H9 (cell line): ENCODE data around the gene DCXR. TPM values are rescaled to one million over a fixed set of nuclear protein-coding genes. Genes with fewer than 3 reads are reported as not detected.
A peak's percentile ranks its signal among the peaks of the same experiment; 100 is the strongest.

ENCODE experiments used
- DNase-seq: peaks from one replicate; pipeline ENCODE4 v3.0.0-alpha.2; 2017
- H2AFZ ChIP-seq: one replicate; pipeline ENCODE4 v1.6.1; 2013; ENCODE audit warnings: mild to moderate bottlenecking, low read length, control low read depth, moderate library complexity
- H2AK5ac ChIP-seq: 2 replicates; pipeline ENCODE4 v1.6.1; 2013; ENCODE audit warnings: low read length, control low read depth, mixed read lengths; ENCODE audit not compliant: insufficient read length
- H2BK120ac ChIP-seq: one replicate; pipeline ENCODE4 v1.6.1; 2013; ENCODE audit warnings: low read depth, mild to moderate bottlenecking, low read length, control low read depth, inconsistent platforms; ENCODE audit not compliant: poor library complexity, severe bottlenecking
- H2BK12ac ChIP-seq: 2 replicates; pipeline ENCODE4 v1.6.1; 2013; ENCODE audit warnings: low read length, control low read depth, mixed read lengths, low read depth; ENCODE audit not compliant: insufficient read length
- H2BK15ac ChIP-seq: 2 replicates; pipeline ENCODE4 v1.6.1; 2013; ENCODE audit warnings: low read depth, low read length, control low read depth
- H2BK20ac ChIP-seq: one replicate; pipeline ENCODE4 v1.6.1; 2013; ENCODE audit warnings: low read depth, mild to moderate bottlenecking, low read length, control low read depth, inconsistent platforms; ENCODE audit not compliant: poor library complexity, severe bottlenecking
- H2BK5ac ChIP-seq: 2 replicates; pipeline ENCODE4 v1.6.1; 2013; ENCODE audit warnings: low read length, control low read depth, mixed read lengths; ENCODE audit not compliant: insufficient read length
- H3K14ac ChIP-seq: 2 replicates; pipeline ENCODE4 v1.6.1; 2013; ENCODE audit warnings: low read length, control low read depth; ENCODE audit not compliant: insufficient read depth
- H3K18ac ChIP-seq: 2 replicates; pipeline ENCODE4 v1.6.1; 2013; ENCODE audit warnings: low read depth, mild to moderate bottlenecking, mixed read lengths, low read length, control low read depth; ENCODE audit not compliant: insufficient read length
- H3K23ac ChIP-seq: 2 replicates; pipeline ENCODE4 v1.6.1; 2013; ENCODE audit warnings: low read length, control low read depth, mixed read lengths, low read depth; ENCODE audit not compliant: insufficient read length
- H3K23me2 ChIP-seq: 2 replicates; pipeline ENCODE4 v1.6.1; 2013; ENCODE audit warnings: low read depth, mild to moderate bottlenecking, mixed read lengths, low read length, control low read depth; ENCODE audit not compliant: insufficient read length, poor library complexity, severe bottlenecking
- H3K27ac ChIP-seq: 2 replicates; pipeline ENCODE4 v1.5.1; 2013; ENCODE audit warnings: low read length, control low read depth, mixed read lengths, low read depth; ENCODE audit not compliant: insufficient read length
- H3K27me3 ChIP-seq: 2 replicates; pipeline ENCODE4 v1.6.1; 2013; ENCODE audit warnings: low read length, control low read depth, inconsistent platforms; ENCODE audit not compliant: insufficient read depth
- H3K4ac ChIP-seq: 2 replicates; pipeline ENCODE4 v1.6.1; 2013; ENCODE audit warnings: low read depth, mild to moderate bottlenecking, control low read depth, inconsistent platforms, low read length, moderate library complexity
- H3K4me1 ChIP-seq: 2 replicates; pipeline ENCODE4 v1.6.1; 2013; ENCODE audit warnings: low read length, control low read depth, inconsistent platforms; ENCODE audit not compliant: insufficient read depth
- H3K4me2 ChIP-seq: 2 replicates; pipeline ENCODE4 v1.6.1; 2013; ENCODE audit warnings: low read length, control low read depth, mixed read lengths; ENCODE audit not compliant: insufficient read length, insufficient read depth
- H3K56ac ChIP-seq: 2 replicates; pipeline ENCODE4 v1.6.1; 2013; ENCODE audit warnings: low read depth, mild to moderate bottlenecking, mixed read lengths, low read length, control low read depth; ENCODE audit not compliant: insufficient read length
- H3K79me1 ChIP-seq: 2 replicates; pipeline ENCODE4 v1.6.1; 2013; ENCODE audit warnings: low read depth, mild to moderate bottlenecking, moderate library complexity, low read length, control low read depth, inconsistent platforms; ENCODE audit not compliant: insufficient read depth, poor library complexity, severe bottlenecking
- H3K79me2 ChIP-seq: 2 replicates; pipeline ENCODE4 v1.6.1; 2013; ENCODE audit warnings: low read length, control low read depth, inconsistent platforms; ENCODE audit not compliant: insufficient read depth
- H3K9ac ChIP-seq: 2 replicates; pipeline ENCODE4 v1.6.1; 2013; ENCODE audit warnings: low read length, control low read depth, mixed read lengths; ENCODE audit not compliant: insufficient read length; ENCODE audit errors: extremely low read depth
- H3K9me3 ChIP-seq: one replicate; pipeline ENCODE4 v1.6.1; 2013; ENCODE audit warnings: low read depth, low read length, inconsistent platforms; ENCODE audit not compliant: control insufficient read depth
- H3T11ph ChIP-seq: one replicate; pipeline ENCODE4 v1.6.1; 2013; ENCODE audit warnings: mild to moderate bottlenecking, low read length, control low read depth, inconsistent platforms
- H4K20me1 ChIP-seq: one replicate; pipeline ENCODE4 v1.6.1; 2013; ENCODE audit not compliant: control insufficient read depth, insufficient read length, insufficient read depth
- H4K5ac ChIP-seq: 2 replicates; pipeline ENCODE4 v1.6.1; 2013; ENCODE audit warnings: low read depth, mild to moderate bottlenecking, mixed read lengths, low read length, control low read depth; ENCODE audit not compliant: insufficient read length
- H4K8ac ChIP-seq: replicated peaks from 2 replicates; pipeline ENCODE4 v1.6.1; 2013; ENCODE audit warnings: low read length, control low read depth, mixed read lengths, low read depth; ENCODE audit not compliant: insufficient read length
- H4K91ac ChIP-seq: 2 replicates; pipeline ENCODE4 v1.6.1; 2013; ENCODE audit warnings: low read depth, mild to moderate bottlenecking, moderate library complexity, mixed read lengths, low read length, control low read depth; ENCODE audit not compliant: insufficient read length
- H3K27ac Mint-ChIP-seq, 3 experiments: 2 replicates in 2 of 3; 3 replicates in 1 of 3; pipeline ENCODE4 v1.8.0; 2020 to 2021; ENCODE audit warnings: mixed read lengths in 3 of 3, mild to moderate bottlenecking in 1 of 3, moderate library complexity in 1 of 3
- H3K27me3 Mint-ChIP-seq: 2 replicates; pipeline ENCODE4 v1.8.0; 2021; ENCODE audit warnings: low read depth, mild to moderate bottlenecking, moderate library complexity, mixed read lengths
- H3K36me3 Mint-ChIP-seq, 3 experiments: 2 replicates in 2 of 3; 3 replicates in 1 of 3; pipeline ENCODE4 v1.8.0; 2020 to 2021; ENCODE audit warnings: low read depth in 3 of 3, mixed read lengths in 3 of 3; ENCODE audit not compliant: insufficient read depth in 1 of 3
- H3K4me1 Mint-ChIP-seq, 2 experiments: 2 replicates each; pipeline ENCODE4 v1.8.0; 2020; ENCODE audit warnings: mixed read lengths in 2 of 2
- H3K4me3 Mint-ChIP-seq, 2 experiments: 2 replicates in 1 of 2; 3 replicates in 1 of 2; pipeline ENCODE4 v1.8.0; 2020 to 2021; ENCODE audit warnings: mild to moderate bottlenecking in 2 of 2, mixed read lengths in 2 of 2, moderate library complexity in 1 of 2
- H3K9me3 Mint-ChIP-seq, 2 experiments: 2 replicates in 1 of 2; 3 replicates in 1 of 2; pipeline ENCODE4 v1.8.0; 2020; ENCODE audit warnings: mild to moderate bottlenecking in 2 of 2, mixed read lengths in 2 of 2, moderate library complexity in 1 of 2
- WGBS: extraction: QIAGEN DNeasy Blood & Tissue Kit; methylation state at CpG from one replicate; pipeline ENCODE4 v1.1.7; 2013; ENCODE audit warnings: missing lambda C conversion rate, low lambda C conversion rate, mixed read lengths; ENCODE audit not compliant: insufficient read length; ENCODE audit errors: extremely low coverage; 5-methylcytosine and 5-hydroxymethylcytosine counted together
- total RNA-seq: library from RNA; stranded (reverse); gene quantifications from 2 replicates; pipeline ENCODE4 v1.2.1, GENCODE V29; 2021
- TF ChIP-seq, protein P1 (sequence below): fragments of 200-600 bp; sonication (generic); conservative IDR thresholded peaks from 3 replicates; pipeline ENCODE4 v1.8.0; 2021; ENCODE audit warnings: antibody characterized with exemption, mild to moderate bottlenecking

The DCXR gene
- total RNA-seq, 1 experiment from 2014 or later: 93.6 TPM

DNA sequence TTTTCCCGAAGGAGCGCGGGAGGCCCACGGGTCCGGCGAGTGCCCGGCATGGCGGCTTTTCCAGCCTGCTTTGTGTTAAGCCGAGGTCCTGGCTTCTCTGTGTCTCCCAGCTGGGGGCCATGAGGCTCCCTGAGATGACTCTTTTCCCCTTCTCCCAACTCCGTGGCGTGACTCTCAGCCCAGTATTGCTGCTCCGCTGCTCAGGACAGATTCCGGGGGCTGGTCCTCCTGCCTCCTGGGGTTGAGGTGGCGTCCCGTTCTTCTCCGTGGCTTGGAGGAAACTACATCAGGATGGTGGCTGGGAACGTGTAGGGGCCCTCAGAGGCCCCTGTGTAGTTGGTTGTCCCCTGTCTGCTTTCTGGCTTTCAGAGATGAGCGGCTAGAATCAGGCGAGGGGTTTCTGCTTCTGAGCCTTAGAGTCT lies 15.2 kb upstream of the DCXR start:
- no peak overlapping the region; a peak in 1 of 7 replicates for H3K27ac Mint-ChIP-seq

More for the DNA sequence above, 15.2 kb upstream of the DCXR start:
- Mint-ChIP-seq H3K36me3 (peaks cover 6 to 42% (median 39%) of the 10 kb centered on the region in 3 experiments; a peak in 6 of 7 replicates), H3K4me3 (peak overlapping the region; percentile 83 to 89), H3K27me3 (no peaks in the 10 kb centered on the region; the same call in 1 of the 2 replicates), H3K4me1 (peaks cover 0 to 13% of the 10 kb centered on the region in 2 experiments; a peak in 2 of 4 replicates), H3K9me3 (no peaks in the 10 kb centered on the region)
- Histone ChIP-seq H3K27ac (no peak overlapping the region), H2AFZ (no peak overlapping the region), H2AK5ac (no peak overlapping the region), H2BK15ac (no peak overlapping the region), H3K23me2 (no peaks in the 10 kb centered on the region), H4K91ac (no peak overlapping the region), H3K18ac (no peak overlapping the region), H3K23ac (no peak overlapping the region), H3K79me1 (peaks cover 2% of the 10 kb centered on the region), H2BK20ac (no peak overlapping the region), H2BK120ac (no peak overlapping the region), H3K79me2 (no peaks in the 10 kb centered on the region), H3K4me2 (peak overlapping the region; percentile 72), H3K14ac (no peak overlapping the region; the same call in 1 of the 2 replicates), H4K8ac (no peak overlapping the region), H3K4ac (no peak overlapping the region), H3K4me1 (no peaks in the 10 kb centered on the region), H2BK12ac (no peak overlapping the region), H2BK5ac (no peak overlapping the region), H4K20me1 (peaks cover 3% of the 10 kb centered on the region), H3K9ac (no peak overlapping the region), H3K9me3 (no peaks in the 10 kb centered on the region), H3K27me3 (no peaks in the 10 kb centered on the region), H3K56ac (no peak overlapping the region), H4K5ac (no peak overlapping the region), H3T11ph (no peak overlapping the region)
- no CpG with 5 or more reads among the region's 19 CpGs for WGBS
- DNase-seq: no peak
- TF ChIP-seq, protein P1, sequence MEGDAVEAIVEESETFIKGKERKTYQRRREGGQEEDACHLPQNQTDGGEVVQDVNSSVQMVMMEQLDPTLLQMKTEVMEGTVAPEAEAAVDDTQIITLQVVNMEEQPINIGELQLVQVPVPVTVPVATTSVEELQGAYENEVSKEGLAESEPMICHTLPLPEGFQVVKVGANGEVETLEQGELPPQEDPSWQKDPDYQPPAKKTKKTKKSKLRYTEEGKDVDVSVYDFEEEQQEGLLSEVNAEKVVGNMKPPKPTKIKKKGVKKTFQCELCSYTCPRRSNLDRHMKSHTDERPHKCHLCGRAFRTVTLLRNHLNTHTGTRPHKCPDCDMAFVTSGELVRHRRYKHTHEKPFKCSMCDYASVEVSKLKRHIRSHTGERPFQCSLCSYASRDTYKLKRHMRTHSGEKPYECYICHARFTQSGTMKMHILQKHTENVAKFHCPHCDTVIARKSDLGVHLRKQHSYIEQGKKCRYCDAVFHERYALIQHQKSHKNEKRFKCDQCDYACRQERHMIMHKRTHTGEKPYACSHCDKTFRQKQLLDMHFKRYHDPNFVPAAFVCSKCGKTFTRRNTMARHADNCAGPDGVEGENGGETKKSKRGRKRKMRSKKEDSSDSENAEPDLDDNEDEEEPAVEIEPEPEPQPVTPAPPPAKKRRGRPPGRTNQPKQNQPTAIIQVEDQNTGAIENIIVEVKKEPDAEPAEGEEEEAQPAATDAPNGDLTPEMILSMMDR: no peak
